Heart left ventricle (tissue), 16 donors: ENCODE data around the gene NTHL1. TPM values are rescaled to one million over a fixed set of nuclear protein-coding genes. Genes with fewer than 3 reads are reported as not detected.

Experiments used
- ATAC-seq, 4 donors: fragments of 200-7000 bp; cut with Tn5 transposase; one replicate each; pipeline ENCODE4 v1.9.1; 2020 to 2022; ENCODE audit warnings: moderate library complexity in 4 of 4, mild to moderate bottlenecking in 3 of 4, moderate number of reproducible peaks in 1 of 4
- DNase-seq, 5 donors: peaks; one replicate each; pipeline ENCODE4 v3.0.0-alpha.2; 2020
- H3K27ac ChIP-seq, 12 donors: fragments of 200-600 bp; sonication (generic) in 4 of 12; one replicate each; pipeline versions ENCODE4 v1.5.0 to v1.8.0; 2016 to 2022; ENCODE audit warnings: mild to moderate bottlenecking in 2 of 12
- H3K27me3 ChIP-seq, 9 donors: fragments of 200-600 bp; sonication (generic) in 2 of 9; one replicate each; pipeline versions ENCODE4 v1.5.1 to v1.8.0; 2016 to 2022; ENCODE audit warnings: mild to moderate bottlenecking in 3 of 9
- H3K36me3 ChIP-seq, 9 donors: fragments of 200-600 bp; sonication (generic) in 2 of 9; one replicate each; pipeline versions ENCODE4 v1.5.0 to v1.8.0; 2018 to 2022; ENCODE audit warnings: mild to moderate bottlenecking in 2 of 9
- H3K4me1 ChIP-seq, 12 donors: fragments of 200-600 bp; sonication (generic) in 4 of 12; one replicate each; pipeline versions ENCODE4 v1.5.0 to v1.8.0; 2016 to 2022; ENCODE audit warnings: mild to moderate bottlenecking in 3 of 12
- H3K4me3 ChIP-seq, 12 donors: fragments of 200-600 bp; sonication (generic) in 4 of 12; one replicate each; pipeline versions ENCODE4 v1.5.0 to v1.8.0; 2017 to 2022; ENCODE audit warnings: mild to moderate bottlenecking in 9 of 12, moderate library complexity in 4 of 12
- H3K9me3 ChIP-seq, 12 donors: fragments of 200-600 bp; sonication (generic) in 4 of 12; one replicate each; pipeline versions ENCODE4 v1.5.0 to v1.8.0; 2016 to 2022; ENCODE audit warnings: mild to moderate bottlenecking in 1 of 12
- POLR2A ChIP-seq, 2 donors: fragments of 450-650 bp; IDR thresholded peaks; one replicate each; pipeline ENCODE4 v1.6.1; 2017; ENCODE audit warnings: antibody characterized with exemption in 2 of 2, mild to moderate bottlenecking in 2 of 2, moderate library complexity in 2 of 2
- WGBS, 4 donors: extraction: QIAGEN DNeasy Blood & Tissue Kit in 2 of 4; methylation state at CpG; one replicate each; pipeline versions ENCODE4 v1.1.5 to v1.1.7; 2013 to 2018; 5-methylcytosine and 5-hydroxymethylcytosine counted together
- intact Hi-C, 10 donors: fragments of 100-400 bp; cut with DNase I; formaldehyde crosslinking; loops; one replicate each; pipeline versions ENCODE4 v1.11.1 to v1.14.2; 2022
- polyA plus RNA-seq, 2 donors: library from polyadenylated mRNA; stranded (reverse); fragments of 200-250 nt; gene quantifications; one replicate each; pipeline ENCODE4 v1.2.3, GENCODE V29; 2013
- total RNA-seq, 9 donors: library from RNA; depleted of rRNA in 2 of 9; stranded (reverse); fragments of >200 nt in 2 of 9; fragmentation: NEBNext Ultra II Directional in 3 of 9; extraction: Animal tissue kit (Norgen Biotek cat#: 25700) in 3 of 9; gene quantifications; one replicate each; pipeline versions ENCODE4 v1.1.0 to v1.2.4, GENCODE V29; 2016 to 2023
- TF ChIP-seq, protein P1 (sequence below), 12 donors: fragments of 200-600 bp; sonication (generic) in 4 of 12; IDR thresholded peaks; one replicate each; pipeline versions ENCODE4 v1.5.0 to v1.8.0; 2018 to 2022; ENCODE audit warnings: antibody characterized with exemption in 12 of 12, mild to moderate bottlenecking in 5 of 12
- donor health status: ischemic (EF 13 %, LVEDD 7.1; RV severe dilation, severe dysfunction).
- donor health status: healthy with polysubstance abuse.
- donor health status: DM: no; HTN: yes; CAD: no.
- donor health status: DM: no; HTN: no; CAD: no.
- donor health status: ischemic (EF 25% LVEDD 6.9; RV normal size, moderate dysfunction).
- donor health status: ischemic (EF 25% LVEDD 5.7; RV mildly dilated, moderate dysfunction).
- donor health status: healthy.
- donor health status: DM: yes; HTN: yes; CAD: no.
- donor health status: ischemic (EF 35%, LVEDD 5.7; RV mildly dilated, moderate dysfunction).
- donor health status: nonischemic (EF 11% LVEDD 7.7; RV severe dilation, severe dysfunction).
- donor health status: DM: yes; HTN: yes; CAD: no.
- donor health status: PGD.
- donor health status: ischemic (EF 29% LVEDD 5.4; RV normal size, mild dysfunction).
- donor health status: nonischemic (EF 23%, LVEDD 6.1; RV moderate dilation, normal function).

Gene NTHL1
- total and polyA plus RNA-seq, 11 donors = 9.0 to 32.3 (median 12.2) TPM

DNA sequence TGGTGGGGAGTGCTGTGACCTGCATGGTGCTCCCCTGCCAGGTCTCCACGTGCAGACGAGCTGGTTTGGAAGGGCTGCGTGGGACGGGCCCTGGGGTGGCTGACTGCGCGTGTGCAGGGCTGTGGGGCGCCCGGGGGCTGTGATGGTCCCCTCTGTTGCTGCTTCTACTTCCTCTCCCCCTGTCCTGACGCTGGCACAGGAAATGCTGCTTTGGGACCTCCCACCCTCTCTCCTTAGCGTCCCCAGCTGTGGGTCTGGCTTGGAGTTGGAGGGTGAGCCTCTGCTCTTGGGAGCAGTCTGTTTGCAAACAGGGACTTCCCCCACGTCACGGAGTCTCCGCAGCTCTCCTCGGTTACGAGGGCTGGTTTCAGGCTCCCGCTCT, 35.3 kb upstream of the NTHL1 start:
- DNase-seq (peak in 1 of 5 donors; percentile 53), ATAC-seq (peak in 2 of 4 donors; percentile 1 to 4)
- TF ChIP-seq, protein P1, sequence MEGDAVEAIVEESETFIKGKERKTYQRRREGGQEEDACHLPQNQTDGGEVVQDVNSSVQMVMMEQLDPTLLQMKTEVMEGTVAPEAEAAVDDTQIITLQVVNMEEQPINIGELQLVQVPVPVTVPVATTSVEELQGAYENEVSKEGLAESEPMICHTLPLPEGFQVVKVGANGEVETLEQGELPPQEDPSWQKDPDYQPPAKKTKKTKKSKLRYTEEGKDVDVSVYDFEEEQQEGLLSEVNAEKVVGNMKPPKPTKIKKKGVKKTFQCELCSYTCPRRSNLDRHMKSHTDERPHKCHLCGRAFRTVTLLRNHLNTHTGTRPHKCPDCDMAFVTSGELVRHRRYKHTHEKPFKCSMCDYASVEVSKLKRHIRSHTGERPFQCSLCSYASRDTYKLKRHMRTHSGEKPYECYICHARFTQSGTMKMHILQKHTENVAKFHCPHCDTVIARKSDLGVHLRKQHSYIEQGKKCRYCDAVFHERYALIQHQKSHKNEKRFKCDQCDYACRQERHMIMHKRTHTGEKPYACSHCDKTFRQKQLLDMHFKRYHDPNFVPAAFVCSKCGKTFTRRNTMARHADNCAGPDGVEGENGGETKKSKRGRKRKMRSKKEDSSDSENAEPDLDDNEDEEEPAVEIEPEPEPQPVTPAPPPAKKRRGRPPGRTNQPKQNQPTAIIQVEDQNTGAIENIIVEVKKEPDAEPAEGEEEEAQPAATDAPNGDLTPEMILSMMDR (IDR thresholded peaks at IDR 0.05) = no peak
- TF ChIP-seq POLR2A (IDR thresholded peaks at IDR 0.05) = no peak
- Histone ChIP-seq H3K4me3 (no peak overlapping the region), H3K27ac (peak overlapping the region in 8 of 12 donors; percentile 44 to 75 (median 54)), H3K4me1 (peaks cover 5 to 32% (median 22%) of the 10 kb centered on the region in 12 donors), H3K27me3 (no peaks in the 10 kb centered on the region), H3K9me3 (no peaks in the 10 kb centered on the region), H3K36me3 (peaks cover 0 to 94% (median 58%) of the 10 kb centered on the region in 9 donors)
- intact Hi-C loops = loop anchor here in 3 of 10 donors (5.0 to 10.0 kb wide), 2 partner anchors 58 to 61 kb away; partner anchors contain the start of gene NHERF2 (in 2 of the 3)
- WGBS, 4 donors = 66 to 83% (median 74%) methylated on average over 11 to 16 of the region's 16 CpGs

DNA sequence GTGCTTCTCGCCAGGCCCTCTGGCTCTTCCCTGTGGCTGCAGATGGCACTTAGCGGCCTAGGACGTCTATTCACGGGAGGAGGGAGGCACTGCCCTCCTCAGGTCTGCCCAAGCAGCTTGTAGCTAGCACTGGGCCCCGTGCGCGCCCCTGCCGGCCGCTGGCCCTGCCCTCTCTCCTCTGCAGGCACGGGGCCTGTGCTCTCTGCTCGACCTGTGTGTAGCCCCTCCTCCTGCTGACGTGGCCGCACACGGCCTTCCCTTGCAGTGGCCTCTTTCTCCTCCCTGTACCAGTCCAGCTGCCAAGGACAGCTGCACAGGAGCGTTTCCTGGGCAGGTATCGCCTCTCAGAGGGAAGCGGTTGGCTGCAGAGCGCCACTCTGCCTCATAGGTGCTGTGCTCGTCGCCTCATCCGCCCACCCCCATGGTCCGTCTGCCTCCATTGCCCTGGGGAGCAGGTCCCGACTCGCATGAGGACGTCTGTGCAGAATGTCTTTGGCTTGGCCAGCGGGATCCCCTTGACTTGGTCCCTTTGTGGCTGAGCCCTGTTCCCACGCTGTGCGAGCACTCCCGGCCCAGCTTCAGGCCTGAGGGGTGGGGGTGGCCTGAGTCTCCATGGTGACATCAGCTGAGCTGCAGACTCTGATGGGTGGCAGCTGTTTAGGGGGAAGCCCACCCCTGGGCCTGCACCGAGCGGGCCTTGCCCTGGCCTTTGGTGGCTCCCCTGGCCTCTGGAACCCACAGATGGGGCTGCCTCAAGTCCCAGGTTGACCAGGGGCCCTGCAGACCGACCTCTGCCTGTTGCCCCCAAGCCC, 34.7 kb upstream of the NTHL1 start:
- TF ChIP-seq, protein P1 (IDR thresholded peaks at IDR 0.05) = peak in 3 of 12 donors; percentile 10 to 11 (median 11)
- no peak for TF ChIP-seq POLR2A (IDR thresholded peaks at IDR 0.05)
- peak overlapping the region in 11 of 12 donors; percentile 9 to 75 (median 51) for H3K27ac ChIP-seq
- intact Hi-C loops = loop anchor here in 3 of 10 donors (5.0 to 10.0 kb wide), 2 partner anchors 58 to 60 kb away; partner anchors contain the start of gene NHERF2 (in 2 of the 3)
- H3K4me1 ChIP-seq = peaks cover 5 to 32% (median 22%) of the 10 kb centered on the region in 12 donors
- ATAC-seq (peak; percentile 35 to 74 (median 49)), DNase-seq (peak in 2 of 5 donors; percentile 65 to 68)
- H3K36me3 ChIP-seq = peaks cover 0 to 94% (median 57%) of the 10 kb centered on the region in 9 donors
- H3K4me3 ChIP-seq = no peak overlapping the region
- no peaks in the 10 kb centered on the region for H3K27me3 ChIP-seq
- no peaks in the 10 kb centered on the region for H3K9me3 ChIP-seq
- 54 to 74% (median 65%) methylated on average over 23 to 32 of the region's 32 CpGs for WGBS, 4 donors

DNA sequence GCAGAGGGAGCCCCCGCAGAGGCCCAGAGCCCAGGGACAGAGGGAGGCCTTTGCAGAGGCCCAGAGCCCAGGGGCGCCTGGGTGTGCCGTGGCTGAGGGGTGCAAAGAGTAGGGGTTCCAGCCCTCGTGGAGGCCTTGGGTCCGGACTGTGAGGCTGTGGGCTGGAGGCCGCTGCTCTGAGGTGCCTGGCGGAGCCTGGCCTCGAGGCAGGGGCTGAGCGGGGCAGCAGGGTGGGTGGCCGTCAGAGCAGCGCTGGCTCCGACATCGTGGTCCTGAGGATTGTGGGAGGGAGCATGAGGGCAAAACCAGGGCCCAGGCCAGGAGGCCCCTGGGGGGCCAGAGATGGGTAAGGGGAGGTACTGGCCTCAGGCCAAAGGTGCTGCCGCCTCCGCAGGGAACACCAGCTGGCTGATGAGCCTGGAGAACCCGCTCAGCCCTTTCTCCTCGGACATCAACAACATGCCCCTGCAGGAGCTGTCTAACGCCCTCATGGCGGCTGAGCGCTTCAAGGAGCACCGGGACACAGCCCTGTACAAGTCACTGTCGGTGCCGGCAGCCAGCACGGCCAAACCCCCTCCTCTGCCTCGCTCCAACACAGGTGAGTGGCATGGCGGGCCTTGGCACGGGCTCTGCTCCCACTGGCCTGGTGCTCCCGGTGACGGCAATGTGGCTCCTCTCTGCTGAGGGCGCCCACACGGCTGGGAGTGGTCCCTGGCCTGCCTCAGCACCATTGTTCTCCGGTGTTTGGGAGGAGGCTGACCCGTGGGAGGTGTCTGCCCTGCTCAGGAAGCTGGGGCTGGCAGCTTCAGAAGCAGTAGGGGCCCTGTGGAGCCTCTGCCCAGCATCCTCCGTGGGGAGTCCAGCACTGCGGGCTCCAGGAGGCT, 33.8 kb upstream of the NTHL1 start:
- peaks cover 5 to 32% (median 22%) of the 10 kb centered on the region in 12 donors for H3K4me1 ChIP-seq
- intact Hi-C loops = loop anchor here in 3 of 10 donors (5.0 to 10.0 kb wide), 2 partner anchors 57 to 59 kb away; partner anchors contain the start of gene NHERF2 (in 2 of the 3)
- H3K9me3 ChIP-seq = no peaks in the 10 kb centered on the region
- ATAC-seq (peak; percentile 16 to 44 (median 18)), DNase-seq (peak in 2 of 5 donors; percentile 58 to 65)
- H3K27me3 ChIP-seq = no peaks in the 10 kb centered on the region
- peak overlapping the region in 10 of 12 donors; percentile 9 to 75 (median 54) for H3K27ac ChIP-seq
- H3K4me3 ChIP-seq = no peak overlapping the region
- WGBS, 4 donors = 75 to 82% (median 78%) methylated on average over 7 to 35 of the region's 35 CpGs
- no peak for TF ChIP-seq POLR2A (IDR thresholded peaks at IDR 0.05)
- TF ChIP-seq, protein P1 (IDR thresholded peaks at IDR 0.05) = no peak
- H3K36me3 ChIP-seq = peaks cover 0 to 95% (median 63%) of the 10 kb centered on the region in 9 donors
